HG03175 (cell line): ENCODE measurements around the gene TP63.

Experiments
- ATAC-seq: cut with Tn5 transposase; IDR thresholded peaks from one replicate; pipeline ENCODE4 v1.9.1; 2021; ENCODE audit warnings: mild to moderate bottlenecking, moderate library complexity; ENCODE audit not compliant: unreplicated experiment

Gene TP63

GRCh38 chr3:189680723-189681122 is 49.5 kb downstream of the TP63 start:
- ATAC-seq, result no peak

GRCh38 chr3:189683546-189684255 is 52.5 kb downstream of the TP63 start:
- ATAC-seq, result no peak

- no peak for ATAC-seq
These were observed 53.1 kb downstream of the TP63 start for GRCh38 chr3:189684317-189684716.

GRCh38 chr3:189685291-189685690 is 54.1 kb downstream of the TP63 start:
- no peak for ATAC-seq

GRCh38 chr3:189685860-189686259 is 54.7 kb downstream of the TP63 start:
- no peak for ATAC-seq

GRCh38 chr3:189687475-189687874 is 56.3 kb downstream of the TP63 start:
- ATAC-seq, result no peak

GRCh38 chr3:189688262-189688661 is 57.1 kb downstream of the TP63 start:
- ATAC-seq, result no peak

- no peak for ATAC-seq
These were observed 58.4 kb downstream of the TP63 start for GRCh38 chr3:189689625-189690024.

GRCh38 chr3:189690237-189690636 is 59.0 kb downstream of the TP63 start:
- ATAC-seq, result no peak

GRCh38 chr3:189690672-189691071 is 59.5 kb downstream of the TP63 start:
- no peak for ATAC-seq

GRCh38 chr3:189695400-189695799 is 64.2 kb downstream of the TP63 start:
- no peak for ATAC-seq

GRCh38 chr3:189698811-189699210 is 67.6 kb downstream of the TP63 start:
- no peak for ATAC-seq

GRCh38 chr3:189699885-189700284 is 68.7 kb downstream of the TP63 start:
- no peak for ATAC-seq

GRCh38 chr3:189702066-189702646 is 71.0 kb downstream of the TP63 start:
- ATAC-seq, result no peak

- no peak for ATAC-seq
These were observed 72.7 kb downstream of the TP63 start for GRCh38 chr3:189703865-189704264.

GRCh38 chr3:189708375-189708774 is 77.2 kb downstream of the TP63 start:
- no peak for ATAC-seq

- peak; percentile 51 for ATAC-seq
These were observed 79.6 kb downstream of the TP63 start for GRCh38 chr3:189710620-189711402.

GRCh38 chr3:189712906-189713483 is 81.8 kb downstream of the TP63 start:
- ATAC-seq, result no peak

GRCh38 chr3:189714991-189715961 is 84.1 kb downstream of the TP63 start:
- no peak for ATAC-seq

- ATAC-seq, result no peak
These were observed 87.0 kb downstream of the TP63 start for GRCh38 chr3:189718215-189718614.
